Measurements from ENCODE around the gene ZNRF4.

- no peak for TF ChIP-seq CTCF (conservative IDR thresholded peaks at IDR 0.05; ENCODE audit: low read depth in 2 of 2)
- TF ChIP-seq EZH2 (IDR thresholded peaks at IDR 0.05; ENCODE audit: low read depth, unreplicated experiment), result no peak
- no peak for TF ChIP-seq CREB1 (CRISPR knock-in tag; IDR thresholded peaks at IDR 0.05; ENCODE audit: low read depth)
- TF ChIP-seq REST (IDR thresholded peaks at IDR 0.05; ENCODE audit: unreplicated experiment), result no peak
- TF ChIP-seq POLR2AphosphoS5 (IDR thresholded peaks at IDR 0.05; ENCODE audit: low read depth), result no peak
- no peak for TF ChIP-seq ZNF331 (CRISPR knock-in tag; IDR thresholded peaks at IDR 0.05; ENCODE audit: low read depth)
- no peak for TF ChIP-seq JUNB (IDR thresholded peaks at IDR 0.05; ENCODE audit: unreplicated experiment)
- TF ChIP-seq EZH2phosphoT487 (IDR thresholded peaks at IDR 0.05; ENCODE audit: unreplicated experiment), result no peak
- no peak for TF ChIP-seq ZNF114 (CRISPR knock-in tag; IDR thresholded peaks at IDR 0.05)
- no peak for TF ChIP-seq STAT1 (IDR thresholded peaks at IDR 0.05; ENCODE audit: unreplicated experiment)
- TF ChIP-seq NANOG (IDR thresholded peaks at IDR 0.05; ENCODE audit: borderline replicate concordance), result no peak
Measured at GRCh38 chr19:5447700-5448311, 7.4 kb upstream of the ZNRF4 start.
